HG02870 (cell line): ENCODE data around the gene POLD3.

Experiments used
- ATAC-seq: cut with Tn5 transposase; IDR thresholded peaks from one replicate; pipeline ENCODE4 v1.9.1; 2021; ENCODE audit warnings: mild to moderate bottlenecking, moderate library complexity; ENCODE audit not compliant: unreplicated experiment

Gene POLD3

GRCh38 chr11:74686792-74687191 lies 94.4 kb downstream of the POLD3 start:
- ATAC-seq, result no peak

- no peak for ATAC-seq
Measured at GRCh38 chr11:74687237-74688023, 95.0 kb downstream of the POLD3 start.

- no peak for ATAC-seq
Measured at GRCh38 chr11:74689666-74690065, 97.3 kb downstream of the POLD3 start.

- ATAC-seq, result no peak
Measured at GRCh38 chr11:74691755-74692154, 99.4 kb downstream of the POLD3 start.
